PC-3 (cell line): ENCODE measurements around the gene SLCO3A1. TPM values are rescaled to one million over a fixed set of nuclear protein-coding genes. Genes with fewer than 3 reads are reported as not detected.

Source experiments
- ATAC-seq: fragments of 200-7000 bp; cut with Tn5 transposase; 2 replicates; pipeline ENCODE4 v1.9.1; 2020; ENCODE audit warnings: mild to moderate bottlenecking, moderate library complexity
- BruUV-seq: library from RNA; stranded (reverse); fragments of 400-500 nt; replicated peaks from 2 replicates; lab custom pipeline; 2021; lab: Mats Ljungman, UMichigan
- CTCF ChIA-PET: fragments of 300-600 bp; sonication (Branson Sonifier 250); formaldehyde crosslinking; loops from one replicate; lab custom pipeline; 2022; ENCODE audit warnings: antibody characterized with exemption; lab: Charles Lee
- POLR2A ChIA-PET: fragments of 300-600 bp; sonication (Branson Sonifier 250); formaldehyde crosslinking; loops from one replicate; lab custom pipeline; 2022; ENCODE audit warnings: antibody characterized with exemption; ENCODE audit not compliant: unreplicated experiment; lab: Charles Lee
- DNase-seq: peaks from one replicate; pipeline ENCODE4 v3.0.0-alpha.2; 2015
- H2AFZ ChIP-seq: fragments of 300-600 bp; sonication (generic); 2 replicates; pipeline ENCODE4 v1.6.0; 2016; ENCODE audit warnings: antibody characterized with exemption, low read length
- H3F3A ChIP-seq: fragments of 300-600 bp; sonication (generic); one replicate; pipeline ENCODE4 v1.6.0; 2017; ENCODE audit warnings: antibody characterized with exemption, low read length, control low read depth, mild to moderate bottlenecking; ENCODE audit not compliant: unreplicated experiment
- H3K27ac ChIP-seq: fragments of 300-600 bp; sonication (generic); 2 replicates; pipeline ENCODE4 v1.5.1; 2016; ENCODE audit warnings: mild to moderate bottlenecking, low read length
- H3K27me3 ChIP-seq: fragments of 300-600 bp; sonication (generic); 2 replicates; pipeline ENCODE4 v1.6.1; 2016; ENCODE audit warnings: low read length, mixed read lengths
- H3K36me3 ChIP-seq: fragments of 300-600 bp; sonication (generic); 2 replicates; pipeline ENCODE4 v1.6.1; 2016; ENCODE audit warnings: low read depth, mixed run types, low read length, mixed read lengths
- H3K4me1 ChIP-seq: fragments of 300-600 bp; sonication (generic); 2 replicates; pipeline ENCODE4 v1.5.1; 2016; ENCODE audit warnings: low read length; ENCODE audit not compliant: insufficient read depth
- H3K4me2 ChIP-seq: fragments of 300-600 bp; sonication (generic); 2 replicates; pipeline ENCODE4 v1.6.0; 2016; ENCODE audit warnings: low read length
- H3K4me3 ChIP-seq: fragments of 300-600 bp; sonication (generic); 2 replicates; pipeline ENCODE4 v1.5.1; 2016; ENCODE audit warnings: mild to moderate bottlenecking, low read length, mixed read lengths
- H3K79me2 ChIP-seq: fragments of 300-600 bp; sonication (generic); 2 replicates; pipeline ENCODE4 v1.6.1; 2017; ENCODE audit warnings: low read length, mixed read lengths
- H3K9ac ChIP-seq: fragments of 300-600 bp; sonication (generic); 2 replicates; pipeline ENCODE4 v1.6.0; 2016; ENCODE audit warnings: mild to moderate bottlenecking, low read length
- H3K9me2 ChIP-seq: fragments of 300-600 bp; sonication (generic); replicated peaks from 2 replicates; pipeline ENCODE4 v1.6.1; 2016; ENCODE audit warnings: mixed run types, low read length, mixed read lengths
- H3K9me3 ChIP-seq: fragments of 300-600 bp; sonication (generic); 2 replicates; pipeline ENCODE4 v1.6.1; 2016; ENCODE audit warnings: low read length, mixed read lengths
- H4K20me1 ChIP-seq: fragments of 300-600 bp; sonication (generic); 2 replicates; pipeline ENCODE4 v1.6.1; 2016; ENCODE audit warnings: low read length, mixed read lengths
- EZH2 ChIP-seq: fragments of 300-600 bp; sonication (generic); IDR thresholded peaks from one replicate; pipeline ENCODE4 v1.6.1; 2017; ENCODE audit warnings: antibody characterized with exemption, mild to moderate bottlenecking, low read length; ENCODE audit not compliant: unreplicated experiment
- EZH2phosphoT487 ChIP-seq: fragments of 300-600 bp; sonication (generic); IDR thresholded peaks from 2 replicates; pipeline ENCODE4 v1.6.1; 2018; ENCODE audit warnings: mild to moderate bottlenecking, antibody characterized with exemption, low read length, borderline replicate concordance
- intact Hi-C: fragments of 100-400 bp; cut with micrococcal nuclease; formaldehyde crosslinking; loops from 2 replicates; pipeline ENCODE4 v1.9.0; 2023
- total RNA-seq: library from RNA; depleted of rRNA; stranded (reverse); fragments of >200 nt; gene quantifications from 2 replicates; pipeline ENCODE4 v1.2.3, GENCODE V29; 2014
- TF ChIP-seq, protein P1 (sequence below): fragments of 300-600 bp; sonication (generic); conservative IDR thresholded peaks from 2 replicates; pipeline ENCODE4 v1.5.1; 2017; ENCODE audit warnings: antibody characterized with exemption, low read depth, mild to moderate bottlenecking, low read length

SLCO3A1 gene
- total RNA-seq, 1 experiment from 2014 or later = 0.07 TPM

GRCh38 chr15:91929509-91929908 lies 76.0 kb downstream of the SLCO3A1 start:
- H3F3A ChIP-seq = no peaks in the 10 kb centered on the region
- peaks cover 62% of the 10 kb centered on the region for H3K27me3 ChIP-seq
- H3K9ac ChIP-seq = no peak overlapping the region
- no peak overlapping the region for H2AFZ ChIP-seq
- no peaks in the 10 kb centered on the region for H3K9me3 ChIP-seq
- no peaks in the 10 kb centered on the region for H3K4me1 ChIP-seq
- ATAC-seq (no peak), DNase-seq (no peak)
- CTCF ChIA-PET = no interaction called here
- no peaks in the 10 kb centered on the region for H4K20me1 ChIP-seq
- no TSS peak for BruUV-seq
- no peaks in the 10 kb centered on the region for H3K9me2 ChIP-seq
- H3K4me3 ChIP-seq = no peak overlapping the region
- no peak overlapping the region for H3K27ac ChIP-seq
- no peak overlapping the region for H3K4me2 ChIP-seq
- no peaks in the 10 kb centered on the region for H3K79me2 ChIP-seq
- TF ChIP-seq EZH2phosphoT487 = no peak
- no peak for TF ChIP-seq EZH2
- TF ChIP-seq, protein P1, sequence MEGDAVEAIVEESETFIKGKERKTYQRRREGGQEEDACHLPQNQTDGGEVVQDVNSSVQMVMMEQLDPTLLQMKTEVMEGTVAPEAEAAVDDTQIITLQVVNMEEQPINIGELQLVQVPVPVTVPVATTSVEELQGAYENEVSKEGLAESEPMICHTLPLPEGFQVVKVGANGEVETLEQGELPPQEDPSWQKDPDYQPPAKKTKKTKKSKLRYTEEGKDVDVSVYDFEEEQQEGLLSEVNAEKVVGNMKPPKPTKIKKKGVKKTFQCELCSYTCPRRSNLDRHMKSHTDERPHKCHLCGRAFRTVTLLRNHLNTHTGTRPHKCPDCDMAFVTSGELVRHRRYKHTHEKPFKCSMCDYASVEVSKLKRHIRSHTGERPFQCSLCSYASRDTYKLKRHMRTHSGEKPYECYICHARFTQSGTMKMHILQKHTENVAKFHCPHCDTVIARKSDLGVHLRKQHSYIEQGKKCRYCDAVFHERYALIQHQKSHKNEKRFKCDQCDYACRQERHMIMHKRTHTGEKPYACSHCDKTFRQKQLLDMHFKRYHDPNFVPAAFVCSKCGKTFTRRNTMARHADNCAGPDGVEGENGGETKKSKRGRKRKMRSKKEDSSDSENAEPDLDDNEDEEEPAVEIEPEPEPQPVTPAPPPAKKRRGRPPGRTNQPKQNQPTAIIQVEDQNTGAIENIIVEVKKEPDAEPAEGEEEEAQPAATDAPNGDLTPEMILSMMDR = no peak
- H3K36me3 ChIP-seq = no peaks in the 10 kb centered on the region
- intact Hi-C loops = no loop called here
- POLR2A ChIA-PET = no interaction called here

- no peak overlapping the region for H3K27ac ChIP-seq
- no peaks in the 10 kb centered on the region for H3K36me3 ChIP-seq
- ATAC-seq (no peak), DNase-seq (no peak)
- BruUV-seq = no TSS peak
- H3K4me3 ChIP-seq = no peak overlapping the region
- no peak overlapping the region for H3K4me2 ChIP-seq
- CTCF ChIA-PET = no interaction called here
- no peaks in the 10 kb centered on the region for H3K4me1 ChIP-seq
- H3F3A ChIP-seq = no peaks in the 10 kb centered on the region
- no peak overlapping the region for H3K9ac ChIP-seq
- H3K9me3 ChIP-seq = no peaks in the 10 kb centered on the region
- no peak for TF ChIP-seq EZH2
- TF ChIP-seq EZH2phosphoT487 = no peak
- H3K79me2 ChIP-seq = no peaks in the 10 kb centered on the region
- POLR2A ChIA-PET = no interaction called here
- peaks cover 56% of the 10 kb centered on the region for H3K27me3 ChIP-seq
- H2AFZ ChIP-seq = no peak overlapping the region
- H4K20me1 ChIP-seq = no peaks in the 10 kb centered on the region
- H3K9me2 ChIP-seq = no peaks in the 10 kb centered on the region
- intact Hi-C loops = no loop called here
Measured at GRCh38 chr15:91930092-91930491, 76.6 kb downstream of the SLCO3A1 start.

GRCh38 chr15:91936182-91936775 lies 82.8 kb downstream of the SLCO3A1 start:
- Histone ChIP-seq H3K9me2 (no peaks in the 10 kb centered on the region), H3K9ac (no peak overlapping the region), H4K20me1 (no peaks in the 10 kb centered on the region), H3K9me3 (no peaks in the 10 kb centered on the region), H3K4me1 (peaks cover 5% of the 10 kb centered on the region; the same call in 1 of the 2 replicates), H2AFZ (no peak overlapping the region), H3K36me3 (no peaks in the 10 kb centered on the region), H3K4me2 (no peak overlapping the region), H3K27me3 (peaks cover 22% of the 10 kb centered on the region), H3K4me3 (no peak overlapping the region), H3K27ac (no peak overlapping the region), H3K79me2 (no peaks in the 10 kb centered on the region), H3F3A (no peaks in the 10 kb centered on the region)
- ATAC-seq (no peak), DNase-seq (no peak)
- CTCF ChIA-PET = no interaction called here
- no TSS peak for BruUV-seq
- intact Hi-C loops = no loop called here
- TF ChIP-seq EZH2phosphoT487 = no peak
- TF ChIP-seq EZH2 = no peak
- TF ChIP-seq, protein P1 = no peak
- POLR2A ChIA-PET = no interaction called here
